ENCODE data around the gene GPR162.

The GPR162 gene

GRCh38 chr12:6817098-6817497 is 4.5 kb upstream of the GPR162 start:
- ATAC-seq, result no peak
- TF ChIP-seq ZNF70 (CRISPR knock-in tag; IDR thresholded peaks at IDR 0.05) (no peak), TCF4 (CRISPR knock-in tag; IDR thresholded peaks at IDR 0.05; ENCODE audit: borderline replicate concordance) (no peak), TOX (CRISPR knock-in tag; IDR thresholded peaks at IDR 0.05; ENCODE audit: borderline replicate concordance) (no peak), SNAI2 (CRISPR knock-in tag; IDR thresholded peaks at IDR 0.05) (no peak), ZNF565 (CRISPR knock-in tag; conservative IDR thresholded peaks at IDR 0.05; ENCODE audit: low read depth) (no peak), OSR1 (CRISPR knock-in tag; IDR thresholded peaks at IDR 0.05) (no peak), ZFP3 (CRISPR knock-in tag; IDR thresholded peaks at IDR 0.05) (no peak), PPARA (CRISPR knock-in tag; IDR thresholded peaks at IDR 0.05; ENCODE audit: borderline replicate concordance) (no peak), ESRRG (CRISPR knock-in tag; IDR thresholded peaks at IDR 0.05) (no peak), GLIS3 (CRISPR knock-in tag; IDR thresholded peaks at IDR 0.05) (no peak), RARB (CRISPR knock-in tag; IDR thresholded peaks at IDR 0.05) (no peak)
- TF ChIP-seq, protein P1, sequence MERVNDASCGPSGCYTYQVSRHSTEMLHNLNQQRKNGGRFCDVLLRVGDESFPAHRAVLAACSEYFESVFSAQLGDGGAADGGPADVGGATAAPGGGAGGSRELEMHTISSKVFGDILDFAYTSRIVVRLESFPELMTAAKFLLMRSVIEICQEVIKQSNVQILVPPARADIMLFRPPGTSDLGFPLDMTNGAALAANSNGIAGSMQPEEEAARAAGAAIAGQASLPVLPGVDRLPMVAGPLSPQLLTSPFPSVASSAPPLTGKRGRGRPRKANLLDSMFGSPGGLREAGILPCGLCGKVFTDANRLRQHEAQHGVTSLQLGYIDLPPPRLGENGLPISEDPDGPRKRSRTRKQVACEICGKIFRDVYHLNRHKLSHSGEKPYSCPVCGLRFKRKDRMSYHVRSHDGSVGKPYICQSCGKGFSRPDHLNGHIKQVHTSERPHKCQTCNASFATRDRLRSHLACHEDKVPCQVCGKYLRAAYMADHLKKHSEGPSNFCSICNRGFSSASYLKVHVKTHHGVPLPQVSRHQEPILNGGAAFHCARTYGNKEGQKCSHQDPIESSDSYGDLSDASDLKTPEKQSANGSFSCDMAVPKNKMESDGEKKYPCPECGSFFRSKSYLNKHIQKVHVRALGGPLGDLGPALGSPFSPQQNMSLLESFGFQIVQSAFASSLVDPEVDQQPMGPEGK (CRISPR knock-in tag; IDR thresholded peaks at IDR 0.05; ENCODE audit: borderline replicate concordance), result no peak
- TF ChIP-seq, protein P2, sequence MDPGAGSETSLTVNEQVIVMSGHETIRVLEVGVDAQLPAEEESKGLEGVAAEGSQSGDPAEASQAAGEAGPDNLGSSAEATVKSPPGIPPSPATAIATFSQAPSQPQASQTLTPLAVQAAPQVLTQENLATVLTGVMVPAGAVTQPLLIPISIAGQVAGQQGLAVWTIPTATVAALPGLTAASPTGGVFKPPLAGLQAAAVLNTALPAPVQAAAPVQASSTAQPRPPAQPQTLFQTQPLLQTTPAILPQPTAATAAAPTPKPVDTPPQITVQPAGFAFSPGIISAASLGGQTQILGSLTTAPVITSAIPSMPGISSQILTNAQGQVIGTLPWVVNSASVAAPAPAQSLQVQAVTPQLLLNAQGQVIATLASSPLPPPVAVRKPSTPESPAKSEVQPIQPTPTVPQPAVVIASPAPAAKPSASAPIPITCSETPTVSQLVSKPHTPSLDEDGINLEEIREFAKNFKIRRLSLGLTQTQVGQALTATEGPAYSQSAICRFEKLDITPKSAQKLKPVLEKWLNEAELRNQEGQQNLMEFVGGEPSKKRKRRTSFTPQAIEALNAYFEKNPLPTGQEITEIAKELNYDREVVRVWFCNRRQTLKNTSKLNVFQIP (CRISPR knock-in tag; IDR thresholded peaks at IDR 0.05; ENCODE audit: borderline replicate concordance, low read depth), result no peak

- TF ChIP-seq ZNF8 (CRISPR knock-in tag; IDR thresholded peaks at IDR 0.05) (no peak), TOX (CRISPR knock-in tag; IDR thresholded peaks at IDR 0.05; ENCODE audit: borderline replicate concordance) (no peak), TCF4 (CRISPR knock-in tag; IDR thresholded peaks at IDR 0.05; ENCODE audit: borderline replicate concordance) (no peak)
- no peak for ATAC-seq
Observed at GRCh38 chr12:6817662-6818157, 3.9 kb upstream of the GPR162 start.

DNA sequence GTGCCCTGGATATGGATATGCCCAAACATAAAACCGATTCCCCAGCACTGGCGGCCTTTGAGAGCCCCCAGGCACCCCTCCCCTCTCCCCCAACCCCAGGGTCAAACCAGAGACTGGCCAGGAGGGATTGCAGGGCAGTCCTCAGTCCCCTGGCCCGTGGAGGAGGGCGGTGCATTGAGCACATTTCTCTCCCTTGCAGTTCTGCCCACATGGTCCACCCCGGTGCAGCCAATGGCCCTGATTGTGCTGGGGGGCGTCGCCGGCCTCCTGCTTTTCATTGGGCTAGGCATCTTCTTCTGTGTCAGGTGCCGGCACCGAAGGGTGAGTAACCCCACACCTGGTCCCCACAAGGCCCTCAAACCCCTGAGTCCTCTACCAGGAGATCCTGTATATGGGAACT is 3.4 kb upstream of the GPR162 start:
- no peak for TF ChIP-seq ESRRG (CRISPR knock-in tag; IDR thresholded peaks at IDR 0.05)
- TF ChIP-seq ZNF8 (CRISPR knock-in tag; IDR thresholded peaks at IDR 0.05), result no peak
- TF ChIP-seq RARB (CRISPR knock-in tag; IDR thresholded peaks at IDR 0.05), result no peak
- TF ChIP-seq CSRNP3 (CRISPR knock-in tag; IDR thresholded peaks at IDR 0.05), result no peak
- ATAC-seq, result no peak

GRCh38 chr12:6818645-6819044 is 3.0 kb upstream of the GPR162 start:
- TF ChIP-seq ESRRG (CRISPR knock-in tag; IDR thresholded peaks at IDR 0.05) (no peak), OSR1 (CRISPR knock-in tag; IDR thresholded peaks at IDR 0.05) (no peak), ISL1 (CRISPR knock-in tag; IDR thresholded peaks at IDR 0.05) (no peak), ZC3H10 (CRISPR knock-in tag; IDR thresholded peaks at IDR 0.05) (no peak), ZNF70 (CRISPR knock-in tag; IDR thresholded peaks at IDR 0.05) (no peak), BACH2 (CRISPR knock-in tag; IDR thresholded peaks at IDR 0.05; ENCODE audit: borderline replicate concordance) (no peak), ZFP3 (CRISPR knock-in tag; IDR thresholded peaks at IDR 0.05) (no peak), ZNF565 (CRISPR knock-in tag; conservative IDR thresholded peaks at IDR 0.05; ENCODE audit: low read depth) (no peak), GLIS3 (CRISPR knock-in tag; IDR thresholded peaks at IDR 0.05) (no peak), ARNTL (CRISPR knock-in tag; IDR thresholded peaks at IDR 0.05; ENCODE audit: borderline replicate concordance, low read depth) (no peak), TOX (CRISPR knock-in tag; IDR thresholded peaks at IDR 0.05; ENCODE audit: borderline replicate concordance) (no peak), ZFP30 (CRISPR knock-in tag; IDR thresholded peaks at IDR 0.05) (no peak), TCF4 (CRISPR knock-in tag; IDR thresholded peaks at IDR 0.05; ENCODE audit: borderline replicate concordance) (no peak), SNAI2 (CRISPR knock-in tag; IDR thresholded peaks at IDR 0.05) (no peak), PPARA (CRISPR knock-in tag; IDR thresholded peaks at IDR 0.05; ENCODE audit: borderline replicate concordance) (no peak)
- TF ChIP-seq, protein P3, sequence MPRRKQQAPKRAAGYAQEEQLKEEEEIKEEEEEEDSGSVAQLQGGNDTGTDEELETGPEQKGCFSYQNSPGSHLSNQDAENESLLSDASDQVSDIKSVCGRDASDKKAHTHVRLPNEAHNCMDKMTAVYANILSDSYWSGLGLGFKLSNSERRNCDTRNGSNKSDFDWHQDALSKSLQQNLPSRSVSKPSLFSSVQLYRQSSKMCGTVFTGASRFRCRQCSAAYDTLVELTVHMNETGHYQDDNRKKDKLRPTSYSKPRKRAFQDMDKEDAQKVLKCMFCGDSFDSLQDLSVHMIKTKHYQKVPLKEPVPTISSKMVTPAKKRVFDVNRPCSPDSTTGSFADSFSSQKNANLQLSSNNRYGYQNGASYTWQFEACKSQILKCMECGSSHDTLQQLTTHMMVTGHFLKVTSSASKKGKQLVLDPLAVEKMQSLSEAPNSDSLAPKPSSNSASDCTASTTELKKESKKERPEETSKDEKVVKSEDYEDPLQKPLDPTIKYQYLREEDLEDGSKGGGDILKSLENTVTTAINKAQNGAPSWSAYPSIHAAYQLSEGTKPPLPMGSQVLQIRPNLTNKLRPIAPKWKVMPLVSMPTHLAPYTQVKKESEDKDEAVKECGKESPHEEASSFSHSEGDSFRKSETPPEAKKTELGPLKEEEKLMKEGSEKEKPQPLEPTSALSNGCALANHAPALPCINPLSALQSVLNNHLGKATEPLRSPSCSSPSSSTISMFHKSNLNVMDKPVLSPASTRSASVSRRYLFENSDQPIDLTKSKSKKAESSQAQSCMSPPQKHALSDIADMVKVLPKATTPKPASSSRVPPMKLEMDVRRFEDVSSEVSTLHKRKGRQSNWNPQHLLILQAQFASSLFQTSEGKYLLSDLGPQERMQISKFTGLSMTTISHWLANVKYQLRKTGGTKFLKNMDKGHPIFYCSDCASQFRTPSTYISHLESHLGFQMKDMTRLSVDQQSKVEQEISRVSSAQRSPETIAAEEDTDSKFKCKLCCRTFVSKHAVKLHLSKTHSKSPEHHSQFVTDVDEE (CRISPR knock-in tag; IDR thresholded peaks at IDR 0.05), result no peak
- TF ChIP-seq, protein P1 (CRISPR knock-in tag; IDR thresholded peaks at IDR 0.05; ENCODE audit: borderline replicate concordance), result no peak
- ATAC-seq, result no peak
